Sigmoid colon (tissue), 4 donors: Measurements from ENCODE around the gene GMFB.

Experiments used
- CTCF ChIP-seq, 4 experiments: fragments of 450-650 bp in 3 of 4; fragments of 200-600 bp in 1 of 4; IDR thresholded peaks; one replicate each; pipeline ENCODE4 v1.5.1; 2016 to 2019; ENCODE audit warnings: antibody characterized with exemption in 4 of 4, mild to moderate bottlenecking in 3 of 4, moderate library complexity in 2 of 4
- EP300 ChIP-seq, 4 donors: sonication (generic); formaldehyde crosslinking; IDR thresholded peaks; one replicate each; pipeline ENCODE4 v1.6.1; 2017; ENCODE audit warnings: antibody characterized with exemption in 4 of 4
- POLR2AphosphoS5 ChIP-seq, 4 donors: sonication (generic); formaldehyde crosslinking; IDR thresholded peaks; one replicate each; pipeline ENCODE4 v1.6.1; 2017; ENCODE audit warnings: antibody characterized with exemption in 4 of 4

- no peak for TF ChIP-seq EP300 (IDR thresholded peaks at IDR 0.05)
- no peak for TF ChIP-seq CTCF (IDR thresholded peaks at IDR 0.05)
- TF ChIP-seq POLR2AphosphoS5 (IDR thresholded peaks at IDR 0.05) = no peak
Measured at GRCh38 chr14:54488318-54488645, 498 bp downstream of the GMFB start.
